Adrenal gland (tissue), 5 donors: ENCODE results near the gene FHOD3.

Source experiments
- POLR2A ChIP-seq, 2 donors: fragments of 450-650 bp; IDR thresholded peaks; one replicate each; pipeline ENCODE4 v1.6.1; 2017; ENCODE audit warnings: antibody characterized with exemption in 2 of 2, mild to moderate bottlenecking in 2 of 2, moderate library complexity in 1 of 2
- TF ChIP-seq, protein P1 (sequence below), 6 experiments: fragments of 450-650 bp in 4 of 6; fragments of 200-600 bp in 2 of 6; sonication (generic) in 1 of 6; IDR thresholded peaks; 1 replicate in 5 of 6; 2 replicates in 1 of 6; pipeline versions ENCODE4 v1.5.1 to v1.8.0; 2016 to 2021; ENCODE audit warnings: antibody characterized with exemption in 6 of 6, mild to moderate bottlenecking in 2 of 6, moderate library complexity in 1 of 6
- donor health status: DM: no; HTN: no; CAD: no.

DNA sequence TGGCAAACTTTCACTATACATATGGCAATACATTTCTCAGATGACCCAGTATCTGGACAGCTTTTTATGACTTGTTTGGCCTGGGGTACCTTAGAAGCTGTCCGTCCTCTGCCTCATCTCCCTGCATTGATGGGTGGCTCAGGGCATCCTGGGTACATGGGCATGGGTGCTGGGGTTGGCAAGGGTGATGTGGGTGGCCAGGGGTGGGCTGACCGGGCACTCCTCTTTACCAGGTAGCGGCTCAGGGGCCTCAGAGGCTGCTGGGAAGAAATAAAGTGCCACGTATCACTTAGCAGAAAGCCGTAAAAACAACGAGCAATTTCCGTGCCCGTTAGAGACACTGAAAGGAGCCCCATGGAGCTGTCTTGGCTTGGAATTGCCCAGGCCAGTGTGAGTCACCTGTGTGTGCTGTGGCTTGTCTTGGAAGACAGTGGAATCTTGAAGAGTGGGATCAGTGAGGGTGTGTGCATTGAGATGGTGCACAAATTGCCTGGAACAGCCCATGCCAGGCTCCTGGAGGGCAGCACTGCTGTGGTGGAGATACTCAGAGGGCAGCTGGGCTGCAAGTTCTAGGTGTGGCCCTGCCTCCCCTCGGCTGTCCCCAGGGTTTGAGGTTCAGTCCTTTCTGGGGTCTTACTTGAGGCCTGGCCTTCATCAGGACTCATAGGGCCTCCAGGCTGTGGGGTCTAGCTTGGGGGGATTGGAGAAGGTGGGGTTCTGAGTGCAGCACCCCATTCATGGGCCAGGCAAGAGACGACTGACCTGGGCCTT, 88.8 kb downstream of the FHOD3 start:
- TF ChIP-seq POLR2A (IDR thresholded peaks at IDR 0.05): no peak
- TF ChIP-seq, protein P1, sequence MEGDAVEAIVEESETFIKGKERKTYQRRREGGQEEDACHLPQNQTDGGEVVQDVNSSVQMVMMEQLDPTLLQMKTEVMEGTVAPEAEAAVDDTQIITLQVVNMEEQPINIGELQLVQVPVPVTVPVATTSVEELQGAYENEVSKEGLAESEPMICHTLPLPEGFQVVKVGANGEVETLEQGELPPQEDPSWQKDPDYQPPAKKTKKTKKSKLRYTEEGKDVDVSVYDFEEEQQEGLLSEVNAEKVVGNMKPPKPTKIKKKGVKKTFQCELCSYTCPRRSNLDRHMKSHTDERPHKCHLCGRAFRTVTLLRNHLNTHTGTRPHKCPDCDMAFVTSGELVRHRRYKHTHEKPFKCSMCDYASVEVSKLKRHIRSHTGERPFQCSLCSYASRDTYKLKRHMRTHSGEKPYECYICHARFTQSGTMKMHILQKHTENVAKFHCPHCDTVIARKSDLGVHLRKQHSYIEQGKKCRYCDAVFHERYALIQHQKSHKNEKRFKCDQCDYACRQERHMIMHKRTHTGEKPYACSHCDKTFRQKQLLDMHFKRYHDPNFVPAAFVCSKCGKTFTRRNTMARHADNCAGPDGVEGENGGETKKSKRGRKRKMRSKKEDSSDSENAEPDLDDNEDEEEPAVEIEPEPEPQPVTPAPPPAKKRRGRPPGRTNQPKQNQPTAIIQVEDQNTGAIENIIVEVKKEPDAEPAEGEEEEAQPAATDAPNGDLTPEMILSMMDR (IDR thresholded peaks at IDR 0.05): no peak
